T1000 (cell line): ENCODE results near the gene ADGRG3.

Experiments used
- DNase-seq: peaks from one replicate; lab custom pipeline; 2025; ENCODE audit warnings: mixed read lengths; lab: John Stamatoyannopoulos, UW

ADGRG3 gene

DNA sequence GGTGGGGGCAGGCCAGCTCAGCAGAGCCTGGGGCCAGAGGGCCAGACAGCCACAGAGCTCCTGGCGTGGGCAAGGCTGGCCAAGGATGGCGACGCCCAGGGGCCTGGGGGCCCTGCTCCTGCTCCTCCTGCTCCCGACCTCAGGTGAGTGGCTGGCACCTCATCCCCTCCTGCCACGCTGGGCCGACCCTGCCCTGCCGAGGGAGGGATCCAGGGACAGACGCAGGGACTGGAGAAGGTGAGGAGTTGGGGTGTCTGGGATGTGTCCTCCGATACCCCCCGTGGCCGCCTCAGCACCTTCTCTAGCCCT is at the start of gene ADGRG3:
ADGRG3 (plus strand) TSS at position 44 of the 309 bp plus-strand sequence; CDS start at position 86, 42 bp downstream.
- DNase-seq = no peak

GRCh38 chr16:57619133-57619605 is 48.9 kb upstream of the ADGRG3 start:
- DNase-seq = no peak

- no peak for DNase-seq
Measured at GRCh38 chr16:57619606-57620334, 48.3 kb upstream of the ADGRG3 start.

GRCh38 chr16:57620335-57621231 is 47.5 kb upstream of the ADGRG3 start:
- DNase-seq = no peak

DNA sequence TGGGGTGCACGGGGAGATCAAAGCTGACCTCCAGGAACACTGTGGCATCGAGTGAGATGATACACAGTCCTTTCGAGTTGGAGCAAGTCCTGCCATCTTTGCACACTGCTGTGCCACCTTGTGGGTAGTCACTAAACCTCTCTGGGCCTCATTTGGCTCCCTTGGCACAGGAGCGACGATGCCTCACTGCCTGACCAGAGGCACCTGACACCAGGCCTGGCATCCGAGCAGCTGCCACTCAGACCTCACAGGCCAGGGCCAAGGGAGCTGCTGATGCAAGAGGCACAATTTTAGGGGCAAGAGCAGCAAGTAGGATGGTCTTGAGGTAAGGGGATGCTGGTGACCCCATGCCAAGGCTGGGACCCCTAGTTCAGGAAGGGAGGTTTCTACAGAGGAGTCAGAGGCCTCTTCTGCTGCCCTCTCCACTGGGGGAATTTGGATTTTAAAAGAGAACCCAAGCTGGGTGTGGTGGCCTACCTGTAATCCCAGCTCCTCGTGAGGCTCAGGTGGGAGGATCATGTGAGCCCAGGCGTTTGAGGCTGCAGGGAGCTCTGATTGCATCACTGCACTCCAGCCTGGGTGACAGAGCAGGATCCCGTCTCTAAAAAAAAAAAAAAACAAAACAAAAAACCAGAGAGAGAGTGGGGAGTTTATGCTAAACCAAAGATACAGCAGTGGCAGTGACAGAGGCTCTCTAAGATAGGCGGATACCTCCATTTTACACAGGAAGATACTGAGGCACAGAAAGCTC is 46.4 kb upstream of the ADGRG3 start:
- DNase-seq = no peak

- no peak for DNase-seq
Measured at GRCh38 chr16:57622361-57623250, 45.5 kb upstream of the ADGRG3 start.

- DNase-seq = no peak
Measured at GRCh38 chr16:57623251-57624043, 44.7 kb upstream of the ADGRG3 start.

DNA sequence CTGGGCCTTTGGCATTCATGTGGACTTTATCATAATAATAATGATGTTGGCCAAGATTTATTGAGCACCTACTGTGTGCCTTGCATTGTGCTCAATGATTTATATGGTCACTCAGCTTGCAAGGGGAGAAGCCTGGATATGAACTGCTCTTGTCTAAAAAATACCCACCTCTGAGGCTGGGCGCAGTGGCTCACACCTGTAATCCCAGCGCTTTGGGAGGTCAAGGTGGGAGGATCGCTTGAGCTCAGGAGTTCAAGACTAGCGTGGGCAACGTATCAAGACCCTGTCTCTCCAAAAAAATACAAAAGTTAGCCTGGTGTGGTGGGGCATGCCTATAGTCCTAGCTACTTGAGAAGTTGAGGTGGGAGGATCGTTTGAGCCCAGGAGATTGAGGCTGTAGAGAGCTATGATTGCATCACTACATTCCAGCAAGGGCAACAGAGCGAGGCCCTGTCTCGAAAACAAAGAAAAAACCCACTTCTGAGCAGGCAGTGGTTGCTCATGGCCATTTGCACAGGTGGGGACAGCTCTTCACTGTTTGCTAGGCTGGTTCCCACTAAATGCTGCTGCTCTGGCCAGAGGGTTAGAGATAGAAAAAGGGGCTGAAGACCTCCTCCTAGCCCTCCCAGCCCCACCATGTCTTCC is 43.9 kb upstream of the ADGRG3 start:
- DNase-seq = no peak

DNA sequence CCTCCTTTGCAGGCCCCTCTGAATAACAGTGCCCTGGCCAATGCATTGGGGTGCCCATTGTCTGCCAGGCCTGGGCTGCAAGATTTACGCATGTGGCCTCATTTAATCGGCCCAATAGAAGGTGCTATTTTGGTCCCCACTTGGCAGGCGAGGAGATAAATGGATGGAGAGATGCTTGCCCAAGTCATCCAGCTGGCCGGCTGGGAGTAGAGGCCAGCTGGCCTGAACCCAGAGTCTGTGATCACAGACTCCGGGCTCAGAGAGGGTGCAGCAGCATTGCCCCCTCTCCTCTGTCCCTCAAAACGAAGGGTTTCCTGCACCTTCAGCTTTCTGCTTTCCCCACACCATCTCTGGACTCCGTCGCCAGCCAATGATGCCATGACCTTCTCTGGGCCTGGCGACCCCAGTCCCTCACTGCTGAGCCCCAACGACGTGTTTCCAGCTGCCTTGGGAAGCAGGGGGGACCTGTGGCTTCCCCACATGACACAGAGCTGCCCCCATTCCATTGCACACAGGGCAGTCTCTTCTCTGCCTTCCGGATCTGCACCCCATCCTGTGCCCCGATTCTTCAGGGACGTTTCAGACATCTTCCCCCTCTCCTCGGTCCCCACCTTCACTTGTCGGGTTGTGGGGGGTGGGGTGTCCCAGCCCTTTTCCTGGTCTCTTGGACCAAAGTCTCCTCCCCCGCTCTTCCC is 43.2 kb upstream of the ADGRG3 start:
- no peak for DNase-seq

GRCh38 chr16:57626420-57627170 is 41.5 kb upstream of the ADGRG3 start:
- no peak for DNase-seq

DNA sequence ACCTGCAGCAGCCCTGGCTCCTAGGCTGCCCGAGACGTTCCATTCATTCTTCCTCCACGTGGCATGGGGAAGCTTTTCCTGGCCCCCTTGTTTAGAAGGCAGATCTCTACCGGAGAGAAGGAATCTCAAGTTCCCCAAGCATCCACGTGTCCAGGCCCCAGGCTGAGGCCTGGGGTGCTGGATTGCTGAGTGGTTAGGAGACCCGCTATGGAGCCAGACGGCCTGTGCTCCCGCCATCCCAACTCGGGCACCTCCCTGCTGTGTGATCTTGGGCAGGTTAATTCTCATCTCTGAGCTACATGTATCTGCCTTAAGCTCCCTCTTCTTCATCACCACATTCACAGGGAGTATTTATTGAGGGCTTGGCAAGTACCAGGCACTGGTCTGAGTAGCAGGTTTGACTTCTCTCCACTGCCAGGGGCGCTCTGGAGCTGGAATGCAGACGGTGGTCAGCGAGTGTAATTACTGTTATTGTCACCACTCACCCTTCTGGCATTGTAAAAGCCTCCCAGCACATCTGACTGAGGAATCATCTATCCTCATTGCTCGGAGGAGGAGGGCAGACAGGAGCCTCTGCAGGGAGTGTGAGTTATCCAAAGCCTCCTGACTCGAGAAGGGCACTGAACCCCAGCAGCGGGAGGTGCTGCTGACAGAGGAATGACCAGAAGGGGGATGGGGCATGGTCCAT is 40.8 kb upstream of the ADGRG3 start:
- DNase-seq = peak; percentile 76

GRCh38 chr16:57628008-57628781 is 39.9 kb upstream of the ADGRG3 start, which contains the start of gene ADGRG1:
ADGRG1 (plus strand) TSS chr16:57628630; CDS start chr16:57650288, 21,658 bp downstream.
- DNase-seq = peak; percentile 83

GRCh38 chr16:57628783-57629293 is 39.3 kb upstream of the ADGRG3 start:
- no peak for DNase-seq

DNA sequence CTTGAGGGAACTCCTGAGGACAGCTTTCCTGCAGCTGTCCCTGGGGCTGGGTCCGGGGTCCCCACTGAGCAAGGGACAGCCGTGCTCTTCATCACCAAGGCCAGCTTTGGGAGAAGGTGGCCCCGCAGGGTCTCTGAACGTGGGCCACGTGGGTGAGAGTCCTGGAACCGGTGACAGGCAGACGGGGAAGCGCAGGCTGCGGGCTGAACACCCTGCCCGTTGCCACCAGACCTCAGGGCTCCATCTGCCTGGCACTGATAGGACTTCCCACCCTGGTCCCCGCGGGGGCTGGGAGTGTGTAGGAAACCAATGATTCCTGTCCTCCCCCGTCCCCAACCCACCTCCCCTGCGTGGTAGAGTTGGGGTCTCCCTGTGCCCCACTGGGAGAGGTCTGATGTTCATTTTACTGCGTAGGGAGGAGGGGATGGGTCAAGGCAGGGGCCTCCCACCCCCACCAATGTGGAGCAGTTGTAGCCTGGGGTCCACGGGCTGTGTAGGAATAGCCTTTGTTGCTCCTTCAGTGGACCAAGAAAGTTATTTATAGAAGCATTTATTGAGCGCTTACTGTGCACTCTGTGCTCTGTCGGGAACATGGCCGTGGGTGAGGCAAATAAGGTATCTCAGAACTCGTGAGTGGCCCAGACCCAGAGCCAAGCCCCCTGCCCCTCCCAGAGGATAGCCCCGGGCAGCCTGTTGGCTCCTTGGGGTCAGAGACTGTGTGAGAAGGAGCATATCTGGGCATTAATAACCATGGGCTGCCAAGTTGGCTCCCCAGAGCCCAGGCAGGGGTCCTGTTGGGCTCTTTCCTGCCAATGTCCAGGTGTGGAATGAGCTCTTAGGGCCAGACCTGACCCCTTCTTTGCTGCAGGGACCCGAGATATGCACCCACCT is 38.3 kb upstream of the ADGRG3 start:
- DNase-seq = no peak

- no peak for DNase-seq
Measured at GRCh38 chr16:57630407-57630797, 37.7 kb upstream of the ADGRG3 start.
